ENCODE results near the gene UBTF. TPM values are rescaled to one million over a fixed set of nuclear protein-coding genes. Genes with fewer than 3 reads are reported as not detected.
A peak's percentile ranks its signal among the peaks of the same experiment; 100 is the strongest.

Gene UBTF
- total and polyA plus RNA-seq, 9 of the 15 experiments (the other 6 are each of a cell fraction or from before 2014, with no cell fraction given) = 1.2 to 113 (median 83.6) TPM

GRCh38 chr17:44200478-44201155 is 18.9 kb downstream of the UBTF start (continued):
- TF ChIP-seq ZNF407 (IDR thresholded peaks at IDR 0.05; ENCODE audit: low read depth) (no peak), ATF1 (CRISPR knock-in tag; IDR thresholded peaks at IDR 0.05) (no peak), ATF1 (tag; IDR thresholded peaks at IDR 0.05) (0 out of 2 replicates have a peak, but pooled peaks have one; percentile 33), POLR2B (IDR thresholded peaks at IDR 0.05; ENCODE audit: low read depth, partially characterized antibody) (peak; percentile 46), BDP1 (IDR thresholded peaks at IDR 0.05; ENCODE audit: insufficient read depth, insufficient read length) (no peak), STAT5A (IDR thresholded peaks at IDR 0.05; ENCODE audit: borderline replicate concordance, low read length) (no peak), L3MBTL2 (IDR thresholded peaks at IDR 0.05) (peak; percentile 10; the same call in 1 of the 2 replicates), CCNT2 (IDR thresholded peaks at IDR 0.05; ENCODE audit: borderline replicate concordance, extremely low read depth, insufficient read length, low read depth, low read length) (peak; percentile 20), ZBTB40 (IDR thresholded peaks at IDR 0.05) (0 out of 2 replicates have a peak, but pooled peaks have one; percentile 35), ZBTB40 (CRISPR knock-in tag; IDR thresholded peaks at IDR 0.05) (no peak)

Measured in K562 (cell line).